Keratinocyte (primary cell): ENCODE results near the gene NATD1. TPM values are rescaled to one million over a fixed set of nuclear protein-coding genes. Genes with fewer than 3 reads are reported as not detected.

Source experiments
- DNase-seq: peaks from one replicate; pipeline ENCODE4 v3.0.0-alpha.2; 2011; ENCODE audit warnings: low read depth, missing footprints, low spot score
- FAIRE-seq: peaks from 2 replicates; lab custom pipeline; 2011; peaks lifted over from hg19 to GRCh38; lab: Jason Lieb, UNC
- H2AFZ ChIP-seq: 2 replicates; pipeline ENCODE4 v1.6.0; 2012; ENCODE audit warnings: low read length, control low read depth, inconsistent platforms; ENCODE audit not compliant: control insufficient read depth
- H3K27ac ChIP-seq: 2 replicates; pipeline ENCODE4 v1.5.1; 2011; ENCODE audit warnings: low read length; ENCODE audit not compliant: control insufficient read depth, insufficient read depth
- H3K27me3 ChIP-seq: 3 replicates; pipeline ENCODE4 v1.6.0; 2011; ENCODE audit warnings: low read length; ENCODE audit not compliant: control insufficient read depth, insufficient read depth; ENCODE audit errors: extremely low read depth
- H3K36me3 ChIP-seq, 2 experiments: 2 replicates in 1 of 2; 3 replicates in 1 of 2; pipeline ENCODE4 v1.5.1; 2011; ENCODE audit warnings: low read length in 2 of 2, mild to moderate bottlenecking in 1 of 2; ENCODE audit not compliant: control insufficient read depth in 2 of 2, insufficient read depth in 2 of 2; ENCODE audit errors: extremely low read depth in 1 of 2
- H3K4me1 ChIP-seq: 3 replicates; pipeline ENCODE4 v1.5.1; 2011; ENCODE audit warnings: low read length; ENCODE audit not compliant: control insufficient read depth, insufficient read depth; ENCODE audit errors: extremely low read depth
- H3K4me2 ChIP-seq: 3 replicates; pipeline ENCODE4 v1.6.0; 2011; ENCODE audit warnings: low read depth, low read length; ENCODE audit not compliant: control insufficient read depth, insufficient read depth; ENCODE audit errors: extremely low read depth
- H3K4me3 ChIP-seq, 3 experiments: fragments of 200-600 bp in 1 of 3; sonication (generic) in 1 of 3; 2 replicates in 2 of 3; 3 replicates in 1 of 3; pipeline ENCODE4 v1.5.1; 2011 to 2016; ENCODE audit warnings: low read length in 3 of 3, mild to moderate bottlenecking in 3 of 3, control low read depth in 2 of 3, inconsistent platforms in 1 of 3, low read depth in 1 of 3, mixed read lengths in 1 of 3, mixed run types in 1 of 3, moderate library complexity in 1 of 3; ENCODE audit not compliant: control insufficient read depth in 2 of 3, insufficient read depth in 2 of 3; ENCODE audit errors: extremely low read depth in 1 of 3
- H3K79me2 ChIP-seq: 2 replicates; pipeline ENCODE4 v1.6.0; 2012; ENCODE audit warnings: low read length; ENCODE audit not compliant: control insufficient read depth, insufficient read depth
- H3K9ac ChIP-seq: 3 replicates; pipeline ENCODE4 v1.6.0; 2011; ENCODE audit warnings: low read length; ENCODE audit not compliant: control insufficient read depth, insufficient read depth; ENCODE audit errors: extremely low read depth
- H3K9me1 ChIP-seq: 3 replicates; pipeline ENCODE4 v1.6.0; 2011; ENCODE audit warnings: low read length; ENCODE audit not compliant: control insufficient read depth, insufficient read depth; ENCODE audit errors: extremely low read depth
- H3K9me3 ChIP-seq: 2 replicates; pipeline ENCODE4 v1.5.1; 2012; ENCODE audit warnings: low read depth, low read length; ENCODE audit not compliant: control insufficient read depth
- H4K20me1 ChIP-seq: 3 replicates; pipeline ENCODE4 v1.6.0; 2011; ENCODE audit warnings: low read length; ENCODE audit not compliant: control insufficient read depth, insufficient read depth; ENCODE audit errors: extremely low read depth
- CTCF ChIP-seq, 3 experiments: IDR thresholded peaks in 1 of 3; conservative IDR thresholded peaks in 1 of 3; optimal IDR thresholded peaks in 1 of 3; 2 replicates in 2 of 3; 3 replicates in 1 of 3; pipeline versions ENCODE3 to v1.5.1; 2011; ENCODE audit warnings: low read length in 3 of 3, mild to moderate bottlenecking in 3 of 3, moderate library complexity in 2 of 3, control low read depth in 1 of 3, inconsistent platforms in 1 of 3; ENCODE audit not compliant: insufficient read depth in 2 of 3; ENCODE audit errors: extremely low read depth in 1 of 3
- EZH2 ChIP-seq: IDR thresholded peaks from one replicate; pipeline ENCODE4 v1.6.1; 2012; ENCODE audit warnings: inconsistent platforms, mild to moderate bottlenecking, low read length, moderate library complexity
- dilution Hi-C: fragments of 300-500 bp; cut with MboI; formaldehyde crosslinking; loops from one replicate; pipeline ENCODE4 v1.7.0; 2020; ENCODE audit warnings: low sequenced_read_pairs; ENCODE audit not compliant: extremely low pct_ligation_motif_present
- polyA plus RNA-seq, 5 experiments: library from polyadenylated mRNA; depleted of rRNA in 3 of 5; stranded (reverse) in 3 of 5; stranded (forward) in 1 of 5; unstranded in 1 of 5; fragments of >200 nt; gene quantifications; 1 replicate in 1 of 5; 2 replicates in 3 of 5; 3 replicates in 1 of 5; pipeline versions ENCODE4 v1.2.1 to v1.2.3, GENCODE V29; 2011 to 2012; ENCODE audit warnings: missing spikeins in 2 of 5, low read depth in 1 of 5, low replicate concordance in 1 of 5

The NATD1 gene
- polyA plus RNA-seq, 1 donor (not counting 4 experiments of a cell fraction or from before 2014, with no cell fraction given): 1.5 TPM

- Histone ChIP-seq H3K9ac (no peak overlapping the region), H3K27me3 (no peaks in the 10 kb centered on the region), H3K9me3 (no peaks in the 10 kb centered on the region), H3K4me2 (no peak overlapping the region), H3K27ac (no peak overlapping the region), H3K4me3 (no peak overlapping the region), H3K36me3 (no peaks in the 10 kb centered on the region), H4K20me1 (no peaks in the 10 kb centered on the region), H3K4me1 (peaks cover 25% of the 10 kb centered on the region), H2AFZ (no peak overlapping the region), H3K9me1 (no peaks in the 10 kb centered on the region), H3K79me2 (no peaks in the 10 kb centered on the region)
- DNase-seq (no peak), FAIRE-seq (no peak)
- dilution Hi-C loops: no loop called here
- TF ChIP-seq EZH2 (no peak), CTCF (optimal IDR thresholded peaks at IDR 0.05 in 1 of 3, IDR thresholded peaks at IDR 0.05 in 1 of 3, conservative IDR thresholded peaks at IDR 0.05 in 1 of 3; ENCODE audit: extremely low read depth in 1 of 3, insufficient read depth in 2 of 3, low read length in 3 of 3) (no peak)
Observed at GRCh38 chr17:21279198-21279535, 26.0 kb upstream of the NATD1 start.

- H3K4me1 ChIP-seq: peaks cover 21% of the 10 kb centered on the region
- H3K27ac ChIP-seq: no peak overlapping the region
- H3K4me2 ChIP-seq: no peak overlapping the region
- no peaks in the 10 kb centered on the region for H4K20me1 ChIP-seq
- H3K4me3 ChIP-seq: no peak overlapping the region
- H3K9ac ChIP-seq: no peak overlapping the region
- FAIRE-seq (no peak), DNase-seq (no peak)
- TF ChIP-seq EZH2 (no peak), CTCF (optimal IDR thresholded peaks at IDR 0.05 in 1 of 3, IDR thresholded peaks at IDR 0.05 in 1 of 3, conservative IDR thresholded peaks at IDR 0.05 in 1 of 3; ENCODE audit: extremely low read depth in 1 of 3, insufficient read depth in 2 of 3, low read length in 3 of 3) (no peak)
- no peaks in the 10 kb centered on the region for H3K9me3 ChIP-seq
- dilution Hi-C loops: no loop called here
- H3K36me3 ChIP-seq: no peaks in the 10 kb centered on the region
- no peaks in the 10 kb centered on the region for H3K27me3 ChIP-seq
- no peaks in the 10 kb centered on the region for H3K9me1 ChIP-seq
- H2AFZ ChIP-seq: no peak overlapping the region
- no peaks in the 10 kb centered on the region for H3K79me2 ChIP-seq
Observed at GRCh38 chr17:21278450-21279197, 25.4 kb upstream of the NATD1 start.
